Testis (tissue), 2 donors: Measurements from ENCODE around the gene CEP131.

Experiments
- POLR2A ChIP-seq: fragments of 450-650 bp; IDR thresholded peaks from one replicate; pipeline ENCODE4 v1.6.1; 2017; ENCODE audit warnings: antibody characterized with exemption, mild to moderate bottlenecking, moderate library complexity
- TF ChIP-seq, protein P1 (sequence below), 3 experiments: fragments of 450-650 bp in 2 of 3; fragments of 200-600 bp in 1 of 3; sonication (generic) in 1 of 3; IDR thresholded peaks; one replicate each; pipeline ENCODE4 v1.5.1; 2016 to 2019; ENCODE audit warnings: antibody characterized with exemption in 3 of 3, mild to moderate bottlenecking in 2 of 3, moderate library complexity in 1 of 3

DNA sequence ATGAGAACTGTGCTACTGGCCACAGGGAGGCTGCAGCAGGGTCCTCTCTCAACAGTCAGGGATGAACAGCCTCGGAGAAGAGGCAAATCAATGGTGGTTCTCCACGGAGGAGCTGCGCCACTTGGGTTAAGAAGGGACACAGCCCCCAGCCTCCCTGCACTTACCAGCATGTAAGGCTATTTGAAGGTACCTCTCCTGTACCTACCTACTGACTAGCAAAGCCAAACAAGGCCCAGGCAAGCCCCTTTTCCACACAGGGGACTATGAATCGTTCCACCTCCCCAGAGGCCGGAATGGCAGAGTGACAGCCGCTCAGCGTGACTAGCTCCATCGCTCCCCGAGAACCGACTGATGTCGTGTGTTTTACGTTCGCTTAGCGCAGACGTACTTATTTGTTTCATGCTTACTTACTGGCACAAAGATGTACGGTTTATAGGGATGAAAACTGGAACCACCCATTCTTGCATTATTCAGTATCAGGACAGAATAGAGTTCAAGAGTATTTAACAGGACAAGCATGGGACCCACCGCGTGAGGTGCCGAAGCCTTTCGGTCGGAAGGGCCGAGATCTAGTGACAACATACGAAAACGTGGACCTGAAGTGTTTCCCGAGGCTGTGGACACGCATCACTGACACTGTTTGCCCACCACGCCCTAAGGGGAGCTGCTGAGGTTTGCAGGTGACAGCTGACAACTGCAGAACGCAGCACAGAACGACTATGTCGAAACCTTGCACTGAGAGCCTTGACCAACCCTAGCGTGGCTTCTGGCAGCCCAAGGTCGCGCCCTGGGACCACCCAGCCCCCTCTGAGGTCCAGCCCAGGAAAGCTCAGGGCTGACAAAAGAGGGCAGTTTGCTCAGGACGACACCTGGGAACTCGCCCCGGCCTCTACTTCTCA lies 15.1 kb upstream of the CEP131 start:
- TF ChIP-seq, protein P1, sequence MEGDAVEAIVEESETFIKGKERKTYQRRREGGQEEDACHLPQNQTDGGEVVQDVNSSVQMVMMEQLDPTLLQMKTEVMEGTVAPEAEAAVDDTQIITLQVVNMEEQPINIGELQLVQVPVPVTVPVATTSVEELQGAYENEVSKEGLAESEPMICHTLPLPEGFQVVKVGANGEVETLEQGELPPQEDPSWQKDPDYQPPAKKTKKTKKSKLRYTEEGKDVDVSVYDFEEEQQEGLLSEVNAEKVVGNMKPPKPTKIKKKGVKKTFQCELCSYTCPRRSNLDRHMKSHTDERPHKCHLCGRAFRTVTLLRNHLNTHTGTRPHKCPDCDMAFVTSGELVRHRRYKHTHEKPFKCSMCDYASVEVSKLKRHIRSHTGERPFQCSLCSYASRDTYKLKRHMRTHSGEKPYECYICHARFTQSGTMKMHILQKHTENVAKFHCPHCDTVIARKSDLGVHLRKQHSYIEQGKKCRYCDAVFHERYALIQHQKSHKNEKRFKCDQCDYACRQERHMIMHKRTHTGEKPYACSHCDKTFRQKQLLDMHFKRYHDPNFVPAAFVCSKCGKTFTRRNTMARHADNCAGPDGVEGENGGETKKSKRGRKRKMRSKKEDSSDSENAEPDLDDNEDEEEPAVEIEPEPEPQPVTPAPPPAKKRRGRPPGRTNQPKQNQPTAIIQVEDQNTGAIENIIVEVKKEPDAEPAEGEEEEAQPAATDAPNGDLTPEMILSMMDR (IDR thresholded peaks at IDR 0.05), result no peak
- no peak for TF ChIP-seq POLR2A
